HL-60/S4 treated with retinoic acid at 250 ng/mL for 4 days and 3 days (cell line): ENCODE data around the gene TECTA.
"Not testable (repeated sequence)": the region's sequence is repeated elsewhere in the genome, so short reads cannot be mapped to it uniquely, and the experiment has no call there.

ENCODE experiments used
- in situ Hi-C: fragments of 300-500 bp; cut with MboI; formaldehyde crosslinking; loops from 2 replicates; pipeline ENCODE4 v1.7.0; 2022; ENCODE audit warnings: low sequenced_read_pairs

TECTA gene

DNA sequence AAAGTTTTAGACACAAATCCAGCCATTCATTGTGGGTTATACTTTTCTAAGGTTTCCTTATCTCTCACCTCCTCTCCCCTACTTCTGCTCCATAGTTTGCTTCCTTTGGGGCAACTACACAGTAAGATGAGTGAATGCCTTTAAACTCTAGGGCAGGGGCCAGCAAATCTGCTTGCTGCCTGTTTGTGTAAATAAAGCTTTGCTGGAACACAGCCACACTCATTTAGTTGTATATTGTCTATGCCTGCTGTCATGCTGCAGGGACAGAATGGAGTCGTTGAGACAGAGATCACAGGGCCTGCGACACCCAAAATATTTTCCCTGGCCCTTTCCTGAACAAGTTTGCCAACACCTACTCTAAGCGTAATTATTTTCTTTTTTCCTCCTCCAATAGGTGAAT, 58.7 kb downstream of the TECTA start:
- in situ Hi-C loops = no loop called here

DNA sequence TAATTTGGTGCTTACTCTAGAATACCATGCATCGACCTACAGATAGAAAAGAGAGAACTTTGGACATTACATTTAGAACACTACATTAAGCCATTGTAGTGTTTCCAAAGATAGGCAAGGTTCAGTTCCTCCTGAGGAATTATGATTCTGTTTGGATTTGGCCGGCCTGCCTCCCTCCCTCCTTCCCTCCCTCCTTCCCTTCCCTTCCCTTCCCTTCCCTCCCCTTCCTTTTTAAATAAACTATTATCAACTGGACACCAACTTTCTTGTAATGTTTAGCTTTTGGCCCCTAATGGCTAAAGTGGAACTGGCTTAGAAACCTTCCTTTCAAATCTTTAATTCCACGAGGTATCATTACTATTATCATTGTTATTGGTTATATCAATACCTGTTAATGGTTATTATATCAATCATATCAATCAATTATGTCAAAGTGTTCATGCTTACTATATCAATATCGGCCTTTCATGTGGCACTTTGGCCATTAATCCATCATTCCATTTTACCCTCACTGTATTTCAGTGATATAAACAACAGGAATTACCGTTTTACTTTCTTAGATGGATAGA, 60.4 kb downstream of the TECTA start:
- in situ Hi-C loops = no loop called here

DNA sequence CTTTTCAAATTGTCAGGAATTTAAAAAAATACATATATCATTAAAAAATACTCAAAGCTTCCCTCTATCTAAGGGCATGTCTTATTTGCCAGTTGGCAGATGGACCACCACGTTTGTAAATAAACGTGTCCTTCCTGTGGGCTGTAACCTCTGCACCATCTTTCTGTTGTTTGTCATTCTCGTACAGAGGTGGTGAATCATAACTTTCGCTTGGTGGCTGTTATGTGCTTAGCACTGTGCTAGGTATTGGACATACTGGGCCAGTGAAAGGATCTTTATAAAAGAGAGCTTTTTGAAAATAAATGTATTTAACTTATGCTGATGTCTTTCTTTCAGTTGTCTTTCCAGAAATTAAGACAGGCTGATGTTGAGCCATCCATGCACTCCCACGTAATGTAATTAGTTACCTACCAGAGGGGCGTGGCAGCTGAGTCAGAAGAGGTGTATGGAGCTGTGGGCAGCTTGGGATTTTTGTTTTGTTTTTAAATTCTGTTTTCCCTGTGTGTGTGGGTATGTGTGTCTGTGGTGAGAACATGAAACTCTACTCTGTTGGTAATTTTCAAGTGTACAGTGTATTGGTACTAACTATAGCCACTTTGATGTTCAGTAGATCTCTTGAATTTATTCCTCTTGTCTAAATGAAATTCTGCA, 62.7 kb downstream of the TECTA start:
- in situ Hi-C loops = no loop called here

GRCh38 chr11:121177629-121178028, 76.6 kb downstream of the TECTA start:
- in situ Hi-C loops = not testable (repeated sequence)

- in situ Hi-C loops = no loop called here
Observed at GRCh38 chr11:121179306-121179705, 78.3 kb downstream of the TECTA start.

GRCh38 chr11:121180183-121180582, 79.1 kb downstream of the TECTA start:
- in situ Hi-C loops = no loop called here

GRCh38 chr11:121188776-121189175, 87.7 kb downstream of the TECTA start:
- in situ Hi-C loops = no loop called here

DNA sequence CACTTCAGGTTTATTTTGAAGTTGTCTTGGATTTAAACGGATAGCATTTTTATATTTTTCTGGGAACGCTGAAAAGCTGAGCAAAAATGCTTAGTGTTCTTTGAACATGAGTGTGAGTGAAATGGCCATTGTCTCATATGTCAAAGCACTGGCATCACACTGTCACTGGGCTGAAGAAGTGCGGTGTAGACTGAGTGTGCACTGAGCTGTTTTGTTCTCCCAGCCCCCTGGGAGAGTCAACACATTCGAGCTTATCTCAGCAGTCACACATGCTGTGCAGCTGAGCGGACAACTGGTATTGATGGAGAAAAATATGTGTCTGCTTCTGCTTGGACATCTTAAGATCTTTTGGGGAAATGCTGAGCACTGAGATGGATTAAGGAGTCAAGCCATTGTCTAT, 90.8 kb downstream of the TECTA start:
- in situ Hi-C loops = no loop called here

DNA sequence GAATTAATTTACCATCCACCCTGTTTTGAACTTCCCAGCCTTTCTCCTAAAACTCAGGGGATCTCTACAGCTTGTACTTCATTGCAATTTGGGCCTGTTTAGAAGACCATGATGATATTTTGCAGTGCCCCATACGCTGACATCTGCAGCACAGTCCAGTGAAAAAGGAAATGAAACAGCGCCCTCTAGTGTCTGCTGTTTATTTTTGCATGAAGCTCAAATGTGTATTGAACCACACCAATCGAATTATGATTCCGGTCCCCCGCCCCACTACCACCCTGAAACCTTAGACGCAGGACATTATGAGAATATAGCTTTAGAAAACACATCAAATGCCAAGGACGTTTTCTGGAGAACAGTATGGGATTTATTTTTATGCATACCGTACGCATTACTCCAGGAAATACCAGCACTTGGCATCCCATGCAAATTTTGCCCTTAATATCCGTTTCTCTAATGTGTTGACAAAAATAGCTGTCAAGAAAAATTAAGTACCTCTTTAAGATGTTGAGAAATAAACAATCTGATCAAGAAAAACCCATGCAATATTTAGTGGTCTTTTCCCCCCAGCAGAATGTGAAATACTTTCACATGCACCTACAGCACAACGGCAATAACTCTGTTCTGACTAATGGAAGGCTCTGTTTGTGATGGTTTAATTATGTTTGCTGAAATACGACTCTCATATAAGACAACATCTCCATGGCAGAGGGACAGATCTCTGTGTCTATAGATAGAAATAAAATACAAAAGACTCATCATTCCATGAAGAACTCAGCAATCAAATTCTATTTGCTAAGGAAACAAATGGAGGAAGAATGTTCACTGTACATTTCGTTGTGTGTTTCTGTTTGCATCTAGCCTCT, 93.9 kb downstream of the TECTA start:
- in situ Hi-C loops = no loop called here

- in situ Hi-C loops = no loop called here
Observed at GRCh38 chr11:121198491-121198890, 97.4 kb downstream of the TECTA start.

GRCh38 chr11:121199516-121199915, 98.5 kb downstream of the TECTA start:
- in situ Hi-C loops = no loop called here

DNA sequence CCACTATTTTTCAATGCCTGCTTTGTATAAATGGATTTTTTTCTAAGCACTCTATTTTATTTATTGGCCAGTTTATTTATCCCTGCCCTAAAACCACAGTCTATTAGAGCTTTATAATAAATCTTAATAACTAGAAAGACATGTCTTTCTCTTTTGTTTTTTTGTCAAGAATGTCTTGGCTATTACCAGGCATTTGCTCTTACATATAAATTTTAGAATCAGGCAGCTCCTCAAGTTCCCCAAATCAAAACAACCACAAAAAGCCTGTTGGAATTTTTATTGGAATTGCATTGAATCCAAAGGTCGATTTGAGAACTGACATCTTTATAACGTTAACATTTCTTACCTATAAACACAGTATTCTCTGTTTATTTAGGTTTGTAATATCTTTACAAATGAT, 105.8 kb downstream of the TECTA start:
- in situ Hi-C loops = no loop called here

GRCh38 chr11:121207485-121208115, 106.6 kb downstream of the TECTA start:
- in situ Hi-C loops = no loop called here

GRCh38 chr11:121210445-121211080, 109.5 kb downstream of the TECTA start:
- in situ Hi-C loops = no loop called here

DNA sequence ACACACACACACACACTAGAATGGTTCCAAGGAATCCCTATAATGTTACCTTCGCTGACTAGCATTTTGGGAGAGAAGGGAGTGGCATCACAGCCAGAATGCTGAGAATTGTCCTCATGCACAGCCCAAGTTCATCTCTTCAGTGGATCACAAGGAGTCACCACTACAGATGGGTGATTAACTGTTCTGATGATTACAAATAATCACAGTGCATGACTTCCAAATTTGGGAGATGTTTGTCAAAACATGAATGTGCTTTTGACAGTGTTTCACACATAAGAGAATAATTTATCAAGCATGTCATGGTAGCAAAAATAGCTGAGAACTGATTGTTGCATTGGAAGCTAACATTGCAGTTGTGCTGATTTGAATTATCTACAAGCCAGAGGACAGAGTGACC, 110.6 kb downstream of the TECTA start:
- in situ Hi-C loops = no loop called here

DNA sequence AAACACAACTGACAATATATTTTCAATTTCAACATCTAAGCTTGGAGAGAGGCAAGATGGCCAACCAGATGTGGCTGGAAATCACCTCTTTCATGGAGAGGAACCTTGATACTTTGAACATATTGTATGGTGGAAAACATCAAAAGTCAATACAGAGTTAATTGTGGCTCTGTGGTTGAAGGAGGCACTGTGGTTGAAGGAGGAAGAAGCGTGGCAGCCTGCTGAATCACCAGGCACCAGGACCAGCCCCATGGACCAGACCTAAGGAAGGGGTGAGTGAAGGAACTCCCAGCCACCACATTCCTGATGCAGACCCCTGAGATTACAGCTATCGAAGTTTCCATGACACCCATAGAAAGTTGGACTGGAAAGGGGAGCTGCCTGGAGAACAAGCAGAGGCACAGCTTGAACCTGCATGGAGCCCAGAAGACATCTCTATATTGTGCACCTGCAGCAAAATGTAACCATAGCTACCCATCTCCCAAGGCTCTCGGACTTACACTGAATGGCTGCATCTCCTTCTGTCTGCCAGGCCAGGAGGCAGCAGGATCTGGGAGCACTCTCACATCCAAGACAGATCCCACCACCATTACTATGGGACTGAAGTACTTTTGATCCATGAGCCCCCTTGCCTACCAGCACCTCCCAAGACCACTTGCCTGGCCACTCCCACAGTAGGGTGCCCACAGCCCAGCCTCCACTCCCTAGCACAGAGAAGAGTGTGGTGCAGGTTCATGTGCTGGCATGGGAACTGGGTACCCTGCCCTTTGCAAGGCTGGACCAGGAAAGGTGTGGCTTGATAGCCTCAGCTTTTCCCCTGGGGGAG, 111.7 kb downstream of the TECTA start:
- in situ Hi-C loops = no loop called here

DNA sequence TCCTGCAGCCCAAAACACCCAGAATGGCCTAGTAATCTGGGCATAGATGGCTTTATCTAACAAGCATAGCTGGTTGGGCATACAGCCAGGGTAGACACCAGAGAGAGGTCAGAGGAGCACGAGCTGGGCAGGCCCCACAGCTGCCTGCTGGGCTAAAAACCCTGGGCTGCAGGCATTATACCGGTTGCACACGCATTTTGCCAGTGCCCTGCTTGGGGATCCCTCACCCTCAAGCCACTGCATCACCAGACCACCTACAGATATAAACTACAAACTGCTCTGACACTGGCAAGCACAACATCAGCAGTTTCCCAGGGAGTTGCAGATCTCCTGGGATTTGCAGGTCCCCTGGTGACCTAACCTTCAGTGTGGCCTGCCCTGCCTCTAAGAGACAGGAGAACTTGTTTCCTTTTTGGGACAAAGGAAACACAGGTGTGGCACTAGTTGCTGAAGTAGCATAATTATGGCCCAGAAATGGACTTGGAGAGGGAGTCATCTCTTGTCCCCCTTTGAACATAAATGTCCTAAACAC, 112.4 kb downstream of the TECTA start:
- in situ Hi-C loops = no loop called here

DNA sequence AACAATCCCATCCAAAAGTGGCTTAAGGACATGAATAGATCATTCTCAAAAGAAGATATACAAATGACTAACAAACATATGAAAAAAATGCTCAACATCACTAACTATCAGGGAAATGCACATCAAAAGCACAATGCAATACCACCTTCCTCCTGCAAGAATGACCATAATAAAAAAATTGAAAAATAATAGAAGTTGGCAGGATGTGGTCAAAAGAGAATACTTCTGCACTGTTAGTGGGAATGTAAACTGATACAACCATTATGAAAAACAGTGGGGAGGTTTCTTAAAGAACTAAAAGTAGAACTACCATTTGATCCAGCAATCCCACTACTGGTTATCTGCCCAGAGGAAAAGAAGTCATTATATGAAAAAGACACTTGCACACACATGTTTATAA, 113.8 kb downstream of the TECTA start:
- in situ Hi-C loops = no loop called here

GRCh38 chr11:121221496-121222200, 120.6 kb downstream of the TECTA start:
- in situ Hi-C loops = no loop called here
